ENCODE data around the gene FCHSD2.
A peak's percentile ranks its signal among the peaks of the same experiment; 100 is the strongest.

DNA sequence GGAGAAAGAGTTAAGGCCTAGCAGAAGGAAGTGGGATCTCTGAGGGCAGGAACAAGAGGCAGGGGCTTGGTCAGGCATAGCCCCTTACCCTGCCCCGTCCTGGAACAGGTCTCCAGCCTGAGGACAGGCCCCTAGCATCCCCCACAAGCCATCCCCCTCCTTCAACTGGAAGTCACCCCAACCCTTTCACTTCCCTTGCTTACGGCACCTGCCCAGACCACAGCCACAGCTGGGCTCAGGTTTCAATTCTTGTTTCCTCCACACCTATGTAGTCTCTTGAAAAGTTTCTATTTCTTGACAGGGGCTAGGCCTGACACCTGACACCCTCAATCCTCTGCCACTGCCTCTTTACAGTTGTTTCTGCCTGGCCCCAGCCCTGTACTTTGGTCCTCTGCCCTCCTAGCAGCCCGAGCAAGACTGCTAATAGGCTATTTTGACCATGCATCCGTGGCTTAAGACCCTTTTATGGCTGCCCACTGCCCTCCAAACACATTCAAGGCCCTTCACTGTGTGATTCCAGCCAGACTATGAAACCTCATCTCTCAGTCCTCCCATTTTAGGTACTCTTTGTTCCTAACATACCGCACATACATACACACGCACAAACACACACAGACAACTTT, 10.9 kb upstream of the FCHSD2 start:
- TF ChIP-seq POLR2A (IDR thresholded peaks at IDR 0.05; ENCODE audit: low read depth, low read length), result peak; percentile 50
- TF ChIP-seq POLR2AphosphoS5 (IDR thresholded peaks at IDR 0.05; ENCODE audit: low read depth, low read length), result peak; percentile 88
- peak; percentile 87 for TF ChIP-seq TAF1 (IDR thresholded peaks at IDR 0.05; ENCODE audit: low read depth, low read length)
- no peak for TF ChIP-seq PAX5 (IDR thresholded peaks at IDR 0.05; ENCODE audit: insufficient read depth, low read length, severe bottlenecking)
- TF ChIP-seq SPI1 (IDR thresholded peaks at IDR 0.05; ENCODE audit: low read depth, low read length), result peak; percentile 100
- peak; percentile 85 for TF ChIP-seq POU2F2 (IDR thresholded peaks at IDR 0.05; ENCODE audit: low read depth, low read length)

All from GM12891 (cell line).